Muscle of arm (tissue), 14 donors: Measurements from ENCODE around the gene SPTSSA. TPM values are rescaled to one million over a fixed set of nuclear protein-coding genes. Genes with fewer than 3 reads are reported as not detected.
"Not testable (repeated sequence)": the region's sequence is repeated elsewhere in the genome, so short reads cannot be mapped to it uniquely, and the experiment has no call there.

Experiments used
- DNase-seq: peaks from one replicate; pipeline ENCODE4 v3.0.0-alpha.2; 2013
- long read RNA-seq, 11 donors: transcript quantifications; one replicate each; lab custom pipeline, GENCODE V29; 2026
- polyA plus RNA-seq, 12 donors: library from polyadenylated mRNA; unstranded; fragments of 120-200 nt; gene quantifications; one replicate each; pipeline ENCODE4 v1.2.1, GENCODE V29; 2013; ENCODE audit not compliant: insufficient read length in 12 of 12

The SPTSSA gene, protein sequence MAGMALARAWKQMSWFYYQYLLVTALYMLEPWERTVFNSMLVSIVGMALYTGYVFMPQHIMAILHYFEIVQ
- 10 to 100 TPM in 11 of 12 donors, not detected in 1; 17.9 to 40.5 (median 25.6) TPM for polyA plus RNA-seq
- long read RNA-seq, donor 1, transcript SPTSSA-201 (2 exons, 2,777 nt), result major isoform, 29 of 29 reads
- long read RNA-seq, donor 1, partial matches to known transcripts, result 0 of 29 reads
- long read RNA-seq, donor 1, other reads (novel, unspliced or antisense), result 0 of 29 reads
- long read RNA-seq, donor 2, transcript SPTSSA-201 (2 exons, 2,777 nt), result major isoform, 39 of 39 reads
- long read RNA-seq, donor 2, partial matches to known transcripts, result 0 of 39 reads
- long read RNA-seq, donor 2, other reads (novel, unspliced or antisense), result 0 of 39 reads
- long read RNA-seq, donor 3, transcript SPTSSA-201 (2 exons, 2,777 nt), result major isoform, 27 of 27 reads
- long read RNA-seq, donor 3, partial matches to known transcripts, result 0 of 27 reads
- long read RNA-seq, donor 3, other reads (novel, unspliced or antisense), result 0 of 27 reads
- long read RNA-seq, donor 4, transcript SPTSSA-201 (2 exons, 2,777 nt), result major isoform, 16 of 16 reads
- long read RNA-seq, donor 4, partial matches to known transcripts, result 0 of 16 reads
- long read RNA-seq, donor 4, other reads (novel, unspliced or antisense), result 0 of 16 reads
- long read RNA-seq, donor 5, transcript SPTSSA-201 (2 exons, 2,777 nt), result major isoform, 40 of 40 reads
- long read RNA-seq, donor 5, partial matches to known transcripts, result 0 of 40 reads
- long read RNA-seq, donor 5, other reads (novel, unspliced or antisense), result 0 of 40 reads
- long read RNA-seq, donor 6, transcript SPTSSA-201 (2 exons, 2,777 nt), result major isoform, 19 of 19 reads
- long read RNA-seq, donor 6, partial matches to known transcripts, result 0 of 19 reads
- long read RNA-seq, donor 6, other reads (novel, unspliced or antisense), result 0 of 19 reads
- long read RNA-seq, donor 7, transcript SPTSSA-201 (2 exons, 2,777 nt), result major isoform, 15 of 15 reads
- long read RNA-seq, donor 7, partial matches to known transcripts, result 0 of 15 reads
- long read RNA-seq, donor 7, other reads (novel, unspliced or antisense), result 0 of 15 reads
- long read RNA-seq, donor 8, transcript SPTSSA-201 (2 exons, 2,777 nt), result major isoform, 32 of 32 reads
- long read RNA-seq, donor 8, partial matches to known transcripts, result 0 of 32 reads
- long read RNA-seq, donor 8, other reads (novel, unspliced or antisense), result 0 of 32 reads
- long read RNA-seq, donor 9, transcript SPTSSA-201 (2 exons, 2,777 nt), result major isoform, 46 of 46 reads
- long read RNA-seq, donor 9, partial matches to known transcripts, result 0 of 46 reads
- long read RNA-seq, donor 9, other reads (novel, unspliced or antisense), result 0 of 46 reads
- long read RNA-seq, donor 10, transcript SPTSSA-201 (2 exons, 2,777 nt), result major isoform, 35 of 35 reads
- long read RNA-seq, donor 10, partial matches to known transcripts, result 0 of 35 reads
- long read RNA-seq, donor 10, other reads (novel, unspliced or antisense), result 0 of 35 reads
- long read RNA-seq, donor 11, transcript SPTSSA-201 (2 exons, 2,777 nt), result major isoform, 58 of 58 reads
- long read RNA-seq, donor 11, partial matches to known transcripts, result 0 of 58 reads
- long read RNA-seq, donor 11, other reads (novel, unspliced or antisense), result 0 of 58 reads

DNA sequence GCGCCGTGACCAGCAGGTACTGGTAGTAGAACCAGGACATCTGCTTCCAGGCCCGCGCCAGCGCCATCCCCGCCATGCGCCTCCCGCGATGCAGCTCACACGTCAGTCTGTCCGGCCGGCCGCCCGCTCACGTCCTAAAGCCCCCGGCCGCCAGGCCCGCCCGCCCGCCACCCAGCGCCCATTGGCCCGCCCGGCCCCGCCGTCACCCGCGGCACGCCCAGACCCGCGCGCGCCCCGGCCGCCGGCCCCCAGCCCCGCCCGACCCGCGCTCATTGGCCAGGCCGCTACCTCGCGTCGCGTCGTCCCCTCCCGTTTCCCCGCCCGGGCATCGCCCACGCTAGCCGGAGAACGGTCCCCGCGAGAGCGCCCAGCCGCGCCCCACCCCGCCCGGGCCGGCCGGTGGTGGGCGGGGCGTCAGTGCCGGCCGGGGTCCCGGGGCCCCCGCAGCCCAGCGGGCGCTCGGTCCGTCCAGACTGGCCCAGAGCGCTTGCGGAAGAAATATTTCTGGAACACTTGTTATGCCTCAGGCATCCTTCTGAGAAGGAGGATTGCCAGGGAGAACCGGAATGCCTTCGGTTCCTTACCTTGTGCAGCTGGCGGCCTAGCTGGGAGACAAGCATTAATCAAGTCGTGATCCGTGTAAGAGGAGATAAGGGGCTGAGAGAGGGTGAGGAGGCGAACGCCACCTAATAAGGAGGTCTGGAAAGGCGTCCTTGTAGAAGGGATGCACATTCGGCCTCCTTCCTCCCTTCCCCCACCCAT is at the start of gene SPTSSA:
TSS of gene SPTSSA (minus strand) at position 109 of the 762 bp plus-strand sequence. CDS start at position 76, 33 bp downstream.
- DNase-seq, result peak; percentile 90

DNA sequence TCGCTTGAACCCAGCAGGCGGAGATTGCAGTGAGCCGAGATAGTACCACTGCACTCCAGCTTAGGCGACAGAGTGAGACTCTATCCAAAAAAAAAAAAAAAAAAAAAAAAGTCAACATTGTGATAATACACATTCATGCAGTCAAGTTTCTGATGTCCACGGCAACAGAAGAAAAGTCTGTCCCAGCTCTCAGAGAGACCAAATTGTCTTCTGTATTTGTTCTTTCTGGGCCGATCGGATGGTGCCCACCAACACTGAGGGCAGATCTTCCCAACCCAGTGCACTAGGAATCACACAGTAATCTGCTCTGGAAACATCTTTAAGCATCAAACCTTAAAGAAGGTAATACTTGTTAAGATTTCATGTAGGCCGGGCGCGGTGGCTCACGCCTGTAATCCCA is 45.8 kb upstream of the SPTSSA start:
- no peak for DNase-seq

DNA sequence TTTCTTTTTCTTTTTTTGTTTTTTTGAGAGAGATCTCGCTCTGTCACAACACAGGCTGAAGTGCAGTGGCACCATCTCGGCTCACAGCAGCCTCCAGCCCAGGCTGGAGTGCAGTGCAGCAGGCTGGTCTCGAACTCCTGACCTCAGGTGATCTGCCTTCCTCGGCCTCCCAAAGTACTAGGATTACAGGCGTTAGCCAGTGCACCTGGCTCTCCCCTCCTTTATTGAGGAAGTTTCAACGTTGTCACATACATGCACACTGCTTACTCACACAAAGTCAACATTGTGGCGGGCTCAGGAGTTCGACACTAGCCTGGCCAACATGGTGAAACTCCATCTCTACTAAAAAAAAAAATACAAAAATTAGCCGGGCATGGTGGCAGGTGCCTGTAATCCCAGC is 45.4 kb upstream of the SPTSSA start:
- no peak for DNase-seq

DNA sequence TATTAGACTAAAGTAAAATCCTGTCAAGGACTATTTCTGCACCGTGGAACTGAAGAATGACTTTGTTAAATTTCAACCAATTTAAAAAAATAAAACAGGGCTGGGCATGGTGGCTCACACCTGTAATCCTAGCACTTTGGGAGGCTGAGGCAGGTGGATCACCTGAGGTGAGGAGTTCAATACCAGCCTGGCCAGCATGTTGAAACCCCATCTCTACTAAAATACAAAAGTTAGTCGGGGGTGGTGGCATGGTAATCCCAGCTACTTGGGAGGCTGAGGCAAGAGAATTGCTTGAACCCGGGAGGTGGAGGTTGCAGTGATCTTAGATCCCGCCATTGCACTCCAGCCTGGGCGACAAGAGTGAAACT is 43.1 kb upstream of the SPTSSA start:
- DNase-seq, result not testable (repeated sequence)

DNA sequence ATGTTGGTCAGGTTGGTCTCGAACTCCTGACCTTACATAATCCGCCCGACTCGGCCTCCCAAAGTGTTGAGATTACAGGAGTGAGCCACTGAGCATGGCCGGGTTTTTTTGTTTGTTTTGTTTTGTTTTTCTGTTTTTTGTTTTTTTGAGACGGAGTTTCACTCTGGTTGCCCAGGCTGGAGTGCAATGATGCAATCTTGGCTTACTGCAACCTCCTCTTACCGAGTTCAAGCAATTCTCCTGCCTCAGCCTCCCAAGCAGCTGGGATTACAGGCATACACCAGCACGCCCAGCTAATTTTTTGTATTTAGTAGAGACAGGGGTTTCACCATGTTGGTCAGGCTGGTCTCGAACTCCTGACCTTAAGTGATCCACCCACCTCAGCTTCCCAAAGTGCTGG is 42.0 kb upstream of the SPTSSA start:
- not testable (repeated sequence) for DNase-seq

DNA sequence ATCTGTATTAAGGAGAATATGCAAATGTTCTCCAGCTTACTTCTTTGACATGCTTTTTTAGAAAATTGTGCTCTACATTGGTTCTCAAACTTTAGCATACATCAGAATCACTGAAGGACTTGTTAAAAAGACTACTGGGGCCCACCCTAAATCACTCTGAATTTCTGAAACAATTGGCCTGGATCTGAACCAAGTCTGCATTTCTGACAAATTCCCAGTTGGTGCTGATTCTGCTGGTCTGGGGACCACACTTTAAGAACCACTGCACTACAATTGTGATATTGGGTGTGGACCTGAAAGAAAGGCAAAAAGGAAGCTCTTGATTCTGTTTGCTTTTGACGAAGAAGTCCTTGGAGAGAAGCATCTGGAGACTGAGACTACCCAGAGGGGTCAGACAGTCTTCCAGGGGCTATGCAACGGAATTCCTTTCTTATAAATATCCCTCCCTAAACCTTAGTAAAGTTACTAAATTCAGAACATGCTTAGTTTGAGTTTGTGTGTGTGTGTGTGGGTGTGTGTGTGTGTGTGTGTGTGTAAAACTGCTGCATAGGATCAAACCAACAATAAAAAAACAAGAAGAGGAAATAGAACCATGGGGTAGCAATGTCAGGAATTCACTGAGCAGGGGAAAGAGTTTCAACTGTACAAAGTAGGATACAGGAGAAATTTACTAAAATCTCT is 40.6 kb upstream of the SPTSSA start:
- DNase-seq, result no peak

DNA sequence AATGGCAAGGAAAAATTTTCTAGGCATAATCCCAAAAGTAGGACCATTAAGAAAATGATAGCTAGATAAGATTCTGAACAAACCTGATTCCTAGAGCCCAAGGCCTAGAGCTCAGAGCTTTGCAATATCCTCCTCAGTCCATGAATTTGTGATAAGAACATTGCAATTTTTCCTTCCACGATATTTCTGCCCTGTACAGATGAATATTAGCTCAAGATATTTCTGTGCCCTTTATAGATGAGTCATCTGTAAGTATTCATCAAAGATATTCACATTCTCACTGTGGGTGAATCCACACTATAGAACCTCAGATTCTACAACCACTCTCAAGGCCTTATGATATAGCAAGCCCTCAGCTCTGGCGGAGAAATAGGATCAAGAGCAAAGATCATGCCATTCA is 40.0 kb upstream of the SPTSSA start:
- DNase-seq, result no peak

DNA sequence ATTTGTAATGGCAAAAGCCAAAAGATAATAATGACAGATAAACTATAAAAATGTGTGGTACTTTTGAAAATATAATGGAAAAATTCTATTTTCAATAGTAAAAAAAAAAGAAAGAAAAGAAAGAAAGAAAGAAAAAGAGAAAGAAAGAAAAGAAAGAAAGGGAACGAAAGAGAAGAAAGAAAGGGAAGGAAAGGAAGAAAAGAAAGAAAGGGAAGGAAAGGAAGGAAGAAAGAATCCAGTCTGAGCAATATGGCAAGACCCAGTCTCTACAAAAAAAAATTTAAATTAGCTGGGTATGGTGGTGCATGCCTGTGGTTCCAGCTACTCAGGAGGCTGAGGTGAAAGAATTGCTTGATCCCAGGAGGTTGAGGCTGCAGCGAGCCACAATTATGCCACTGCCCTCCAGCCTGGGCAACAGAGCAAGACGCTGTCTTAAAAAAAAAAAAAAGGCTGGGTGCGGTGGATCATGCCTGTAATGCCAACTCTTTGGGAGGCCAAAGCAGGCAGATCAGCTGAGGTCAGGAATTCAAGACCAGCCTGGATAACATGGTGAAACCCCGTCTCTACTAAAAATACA is 39.1 kb upstream of the SPTSSA start:
- DNase-seq, result no peak

DNA sequence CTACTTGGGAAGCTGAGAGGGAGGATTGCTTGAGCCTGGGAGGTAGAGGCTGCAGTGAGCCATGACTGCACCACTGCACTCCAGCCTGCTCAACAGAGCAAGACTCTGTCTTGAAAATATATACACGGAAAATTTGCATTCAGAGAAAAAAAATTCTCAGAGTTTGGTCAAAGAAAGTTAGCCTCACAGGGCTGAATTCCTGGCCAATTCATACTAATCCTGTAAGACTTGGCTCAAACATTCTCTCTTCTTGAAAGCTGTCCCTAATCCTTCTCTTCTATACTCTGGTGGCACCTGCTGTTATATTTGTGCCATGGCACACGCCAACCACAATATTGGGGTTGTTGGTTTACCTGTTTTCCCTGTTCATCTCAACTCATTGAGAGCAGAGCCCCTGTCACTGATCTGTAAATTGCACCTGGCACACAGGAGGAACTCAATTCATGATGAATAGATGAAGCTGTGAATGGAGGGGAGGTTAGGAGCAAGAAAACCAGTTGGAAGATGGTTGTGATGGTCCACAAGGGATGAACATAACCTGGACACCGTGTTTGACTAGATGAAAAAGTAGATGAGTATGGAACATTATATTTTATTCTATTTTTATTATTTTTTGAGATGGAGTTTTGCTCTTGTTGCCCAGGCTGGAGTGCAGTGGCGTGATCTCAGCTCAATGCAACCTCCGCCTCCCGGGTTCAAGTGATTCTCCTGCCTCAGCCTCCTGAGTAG is 36.8 kb upstream of the SPTSSA start:
- no peak for DNase-seq

DNA sequence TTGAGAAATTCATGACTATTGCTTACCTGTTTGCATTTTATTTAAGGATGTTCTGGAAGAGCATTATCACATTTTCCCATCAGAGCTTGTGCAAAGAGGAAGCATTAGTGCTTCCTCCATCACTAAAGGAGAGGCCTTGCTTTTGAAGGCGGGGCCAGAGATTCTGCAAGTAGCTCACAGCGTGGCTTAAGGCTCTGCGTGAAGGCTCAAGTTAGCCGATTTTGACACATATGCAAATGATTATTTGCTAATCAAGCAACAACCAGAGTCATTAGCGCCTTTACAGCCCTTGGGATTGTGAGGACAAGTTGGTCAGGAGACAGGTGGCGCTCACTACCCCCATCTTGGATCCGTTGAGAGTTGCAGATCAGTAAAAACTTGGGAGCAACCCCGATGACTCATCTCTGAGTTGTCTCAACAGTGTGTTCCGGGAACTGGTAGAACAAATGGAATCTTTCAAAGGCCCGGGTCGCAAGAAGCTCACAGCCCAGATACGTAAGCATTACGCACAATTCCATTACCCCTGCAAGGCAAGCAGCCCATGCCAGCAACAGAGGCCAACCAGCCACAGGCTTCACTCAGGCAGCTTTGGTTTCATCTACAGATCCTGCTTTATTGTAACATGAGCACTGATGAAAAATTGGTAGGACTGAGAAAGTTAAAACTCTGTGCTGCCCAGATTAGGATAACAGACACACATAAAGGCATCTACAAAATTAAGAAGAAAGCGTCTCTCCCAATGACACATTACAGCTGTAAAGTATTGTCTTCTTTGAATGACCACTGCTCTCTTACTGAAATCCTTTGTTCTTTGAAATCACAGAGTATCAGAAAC is 34.9 kb upstream of the SPTSSA start:
- DNase-seq, result peak; percentile 88

DNA sequence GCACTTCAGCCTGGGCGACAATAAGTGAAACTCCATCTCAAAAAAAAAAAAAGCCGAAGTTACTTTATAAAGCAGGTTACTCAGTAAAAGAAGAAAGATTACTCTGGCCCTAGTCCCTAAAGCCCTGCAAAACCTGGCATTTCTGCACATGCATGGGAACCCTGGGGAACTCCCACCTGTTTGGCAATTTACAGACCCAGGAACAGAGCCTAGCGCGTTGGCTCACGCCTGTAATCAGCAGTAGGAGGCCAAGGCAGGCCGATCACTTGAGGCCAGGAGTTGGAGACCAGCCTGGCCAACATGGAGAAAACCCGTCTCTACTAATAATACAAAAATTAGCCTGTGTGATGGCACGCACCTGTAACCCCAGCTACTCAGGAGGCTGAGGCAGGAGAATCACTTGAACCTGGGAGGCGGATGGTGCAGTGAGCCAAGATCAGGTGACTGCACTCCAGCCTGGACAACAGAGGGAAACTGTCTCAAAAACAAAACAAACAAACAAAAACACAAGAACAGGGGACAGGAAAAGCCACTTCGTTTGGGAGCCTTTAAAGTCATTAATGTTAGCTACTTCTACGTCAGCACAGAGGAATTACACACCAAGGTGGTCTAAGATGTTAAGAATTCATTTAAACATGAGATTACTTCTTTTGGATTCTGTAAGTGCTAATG is 34.1 kb upstream of the SPTSSA start:
- DNase-seq, result no peak

DNA sequence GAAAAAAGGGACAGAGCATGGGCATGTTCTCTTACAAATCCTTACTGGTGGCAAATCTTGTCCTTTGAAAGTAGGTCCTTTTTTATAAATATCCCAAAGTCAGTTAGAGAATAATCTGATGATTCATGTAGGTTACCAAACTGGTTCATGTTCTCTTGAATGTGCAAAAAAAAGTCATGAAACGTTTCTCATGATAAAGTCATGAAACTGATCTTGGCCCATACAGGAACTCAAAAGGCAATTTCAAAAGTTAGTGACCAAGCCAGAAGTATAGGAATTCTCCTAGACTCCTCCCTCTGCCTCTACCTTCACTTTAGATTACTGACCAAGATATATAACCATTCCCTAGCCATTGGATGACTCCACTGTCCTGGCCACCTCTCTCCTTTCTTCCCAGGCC is 27.3 kb upstream of the SPTSSA start:
- DNase-seq, result no peak

DNA sequence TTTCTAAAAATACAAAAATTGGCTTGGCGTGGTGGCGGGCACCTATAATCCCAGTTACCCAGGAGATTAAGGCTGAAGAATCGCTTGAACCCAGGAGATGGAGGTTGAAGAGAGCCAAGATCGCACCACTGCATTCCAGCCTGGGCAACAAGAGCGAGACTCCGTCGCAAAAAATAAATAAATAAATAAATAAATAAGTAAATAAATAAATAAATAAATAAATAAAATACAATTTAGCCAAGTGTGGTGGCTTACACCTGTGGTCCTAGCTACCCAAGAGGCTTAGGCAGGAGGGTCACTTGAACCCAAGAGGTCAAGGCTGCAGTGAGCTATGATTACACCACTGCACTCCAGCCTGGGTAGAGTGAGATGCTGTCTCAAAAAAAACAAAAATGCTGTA is 26.5 kb upstream of the SPTSSA start:
- DNase-seq, result no peak

DNA sequence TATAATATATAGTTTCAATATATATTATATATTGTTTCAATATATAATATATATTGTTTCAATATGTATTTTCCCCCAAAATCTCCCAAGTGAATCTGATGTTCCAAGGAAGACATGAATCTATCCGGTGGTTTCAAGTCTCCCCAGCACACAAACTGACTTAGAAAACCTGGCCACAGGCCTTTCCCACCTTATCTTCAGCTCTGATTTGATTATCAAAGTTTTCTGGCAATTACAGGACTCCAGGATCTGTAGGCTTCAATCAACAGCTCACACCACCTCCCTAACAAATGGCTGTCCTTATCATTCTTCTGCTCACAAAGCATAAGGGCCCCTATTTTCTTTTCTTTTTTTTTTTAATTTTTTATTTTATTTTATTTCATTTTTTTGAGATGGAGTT is 22.7 kb upstream of the SPTSSA start:
- no peak for DNase-seq

DNA sequence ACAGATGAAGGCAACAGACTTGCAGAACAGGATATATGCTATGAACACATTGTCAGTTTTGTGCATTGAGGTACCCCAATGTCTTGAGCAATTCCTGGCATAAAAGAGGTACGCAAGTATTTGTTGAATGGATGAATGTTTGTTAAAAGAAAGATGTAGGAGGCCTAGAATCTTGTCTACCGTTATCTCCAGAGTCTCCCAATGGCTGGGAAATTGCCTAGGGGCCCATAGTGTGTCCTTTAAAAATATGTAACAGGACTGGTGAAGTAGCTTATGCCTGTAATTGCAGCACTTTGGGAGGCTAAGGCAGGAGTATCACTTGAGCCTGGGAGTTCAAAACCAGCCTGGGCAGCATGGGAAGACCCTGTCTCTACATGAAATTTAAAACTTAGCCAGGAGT is 20.4 kb upstream of the SPTSSA start:
- DNase-seq, result no peak

DNA sequence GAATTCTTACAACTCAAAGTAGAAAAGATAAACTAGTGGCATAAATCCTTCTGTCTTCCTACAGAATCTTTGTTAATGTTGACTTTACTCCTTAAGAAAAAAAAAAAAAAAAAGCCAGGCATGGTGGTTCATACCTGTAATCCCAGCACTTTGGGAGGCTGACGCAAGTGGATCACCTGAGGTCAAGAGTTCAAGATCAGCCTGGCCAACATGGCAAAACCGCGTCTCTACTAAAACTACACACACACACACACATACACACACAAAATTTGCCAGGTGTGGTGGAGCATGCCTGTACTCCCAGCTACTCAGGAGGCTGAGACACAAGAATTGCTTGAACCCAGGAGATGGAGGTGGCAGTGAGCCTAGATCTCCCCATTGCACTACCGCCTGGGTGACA is 17.7 kb upstream of the SPTSSA start:
- DNase-seq, result no peak

DNA sequence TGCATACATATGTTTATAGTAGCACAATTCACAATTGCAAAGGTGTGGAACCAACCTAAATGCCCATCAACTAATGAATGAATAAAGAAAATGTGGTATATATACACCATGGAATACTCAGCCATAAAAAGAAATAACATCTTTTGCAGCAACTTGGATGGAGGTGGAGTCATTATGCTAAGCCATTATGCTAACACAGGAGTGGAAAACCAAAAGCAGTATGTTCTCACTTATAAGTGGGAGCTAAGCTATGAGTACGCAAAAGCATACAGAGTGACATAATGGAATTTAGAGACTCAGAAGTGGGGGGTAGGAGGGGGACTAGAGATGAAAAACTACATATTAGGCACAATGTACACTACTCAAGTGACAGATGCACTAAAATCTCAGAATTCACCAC is 16.2 kb upstream of the SPTSSA start:
- DNase-seq, result no peak
